ENCODE data around the gene MARCHF3.

DNA sequence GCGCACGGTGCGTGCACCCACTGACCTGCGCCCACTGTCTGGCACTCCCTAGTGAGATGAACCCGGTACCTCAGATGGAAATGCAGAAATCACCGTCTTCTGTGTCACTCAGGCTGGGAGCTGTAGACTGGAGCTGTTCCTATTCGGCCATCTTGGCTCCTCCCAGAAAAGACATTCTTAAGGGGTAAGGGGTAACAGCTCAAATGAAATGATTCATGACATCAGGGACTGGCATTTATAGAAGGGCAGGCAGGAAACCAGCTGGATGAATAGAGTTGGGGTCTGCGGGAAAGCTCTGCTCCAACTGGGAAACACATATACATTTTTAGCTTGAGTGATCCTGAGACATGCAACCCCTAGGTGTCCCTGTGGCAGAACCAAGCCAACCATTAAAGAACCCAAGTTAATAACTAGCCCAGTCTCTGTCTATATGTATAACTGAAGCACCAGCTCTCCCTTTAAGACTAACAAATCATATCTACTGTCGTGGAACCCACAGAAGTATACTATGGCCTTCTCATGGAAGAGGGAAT lies 134.1 kb downstream of the MARCHF3 start:
- TF ChIP-seq EZH2 (IDR thresholded peaks at IDR 0.05) (no peak), FOXP2 (optimal IDR thresholded peaks at IDR 0.05; ENCODE audit: control extremely low read depth, extremely low read length, insufficient read depth) (no peak)

Data from SK-N-MC (cell line).